Kidney (tissue), 14 donors: Measurements from ENCODE around the gene ZC3H12D. TPM values are rescaled to one million over a fixed set of nuclear protein-coding genes. Genes with fewer than 3 reads are reported as not detected.

Source experiments
- DNase-seq, 5 donors: peaks; one replicate each; pipeline ENCODE4 v3.0.0-alpha.2; 2013 to 2020
- FAIRE-seq: peaks from 2 replicates; lab custom pipeline; 2012; peaks lifted over from hg19 to GRCh38; lab: Jason Lieb, UNC
- H3K27ac ChIP-seq, 2 donors: one replicate each; pipeline ENCODE4 v1.7.0; 2013; ENCODE audit warnings: low read depth in 2 of 2, low read length in 2 of 2, inconsistent platforms in 1 of 2
- H3K27me3 ChIP-seq: one replicate; pipeline ENCODE4 v1.7.1; 2013; ENCODE audit warnings: low read length, inconsistent platforms; ENCODE audit not compliant: control insufficient read depth, insufficient read depth
- H3K36me3 ChIP-seq, 3 donors: one replicate each; pipeline versions ENCODE4 v1.7.0 to v1.7.1; 2013; ENCODE audit warnings: low read length in 3 of 3, control low read depth in 1 of 3, inconsistent platforms in 1 of 3; ENCODE audit not compliant: insufficient read depth in 3 of 3, control insufficient read depth in 2 of 3
- H3K4me1 ChIP-seq, 3 donors: one replicate each; pipeline versions ENCODE4 v1.7.0 to v1.7.1; 2013; ENCODE audit warnings: low read length in 3 of 3, inconsistent platforms in 1 of 3, low read depth in 1 of 3; ENCODE audit not compliant: control insufficient read depth in 2 of 3, insufficient read depth in 2 of 3
- H3K4me3 ChIP-seq, 3 donors: one replicate each; pipeline versions ENCODE4 v1.7.0 to v1.8.1; 2013; ENCODE audit warnings: low read length in 3 of 3, control low read depth in 1 of 3, inconsistent platforms in 1 of 3
- H3K9ac ChIP-seq, 3 donors: one replicate each; pipeline versions ENCODE4 v1.7.0 to v1.7.1; 2013; ENCODE audit warnings: low read length in 3 of 3, control low read depth in 1 of 3, inconsistent platforms in 1 of 3
- H3K9me3 ChIP-seq, 3 donors: one replicate each; pipeline versions ENCODE4 v1.7.0 to v1.7.1; 2013; ENCODE audit warnings: low read length in 3 of 3, control low read depth in 1 of 3, inconsistent platforms in 1 of 3; ENCODE audit not compliant: control insufficient read depth in 2 of 3, insufficient read depth in 1 of 3
- CTCF ChIP-seq: IDR thresholded peaks from 3 replicates; pipeline ENCODE4 v1.5.1; 2012; ENCODE audit warnings: mild to moderate bottlenecking, moderate library complexity, borderline replicate concordance; ENCODE audit not compliant: insufficient read depth; ENCODE audit errors: extremely low read depth
- intact Hi-C: fragments of 100-400 bp; cut with DNase I; formaldehyde crosslinking; loops from one replicate; pipeline ENCODE4 v1.11.1; 2022
- polyA plus RNA-seq: library from polyadenylated mRNA; stranded (reverse); fragments of 350-450 nt; fragmentation: Illumina TruSeq; extraction: RNeasy Lipid Tissue Mini Kit (QIAGEN cat#74804); gene quantifications from one replicate; pipeline ENCODE4 v1.2.3, GENCODE V29; 2014; ENCODE audit warnings: low read depth, low replicate concordance; ENCODE audit not compliant: insufficient read depth
- total RNA-seq: library from RNA; stranded (reverse); fragmentation: NEBNext Ultra II Directional; extraction: Animal tissue kit (Norgen Biotek cat#: 25700); gene quantifications from one replicate; pipeline ENCODE4 v1.2.1, GENCODE V29; 2021
- donor health status: control.
- donor health status: control.
- donor health status: control.
- donor health status: control.
- donor health status: control.
- donor health status: DM: yes; HTN: yes; CAD: no.
- donor health status: Normal renal cell carcinoma (clear cell type).

ZC3H12D gene
- total and polyA plus RNA-seq, 2 donors from 2014 or later = 0.82 to 3.7 TPM

- Histone ChIP-seq H3K9me3 (no peaks in the 10 kb centered on the region), H3K4me1 (peaks cover 0 to 29% (median 26%) of the 10 kb centered on the region in 3 donors), H3K36me3 (no peaks in the 10 kb centered on the region), H3K27me3 (no peaks in the 10 kb centered on the region), H3K27ac (peak overlapping the region; percentile 29 to 68), H3K4me3 (peak overlapping the region in 1 of 3 donors; percentile 35), H3K9ac (peak overlapping the region in 1 of 3 donors; percentile 26)
- intact Hi-C loops = no loop called here
- FAIRE-seq (peak; percentile 90), DNase-seq (peak in 4 of 5 donors; percentile 53 to 98 (median 75))
- TF ChIP-seq CTCF = no peak
Observed at GRCh38 chr6:149454346-149454848, 30.4 kb downstream of the ZC3H12D start.

- H3K36me3 ChIP-seq = no peaks in the 10 kb centered on the region
- peak overlapping the region in 1 of 2 donors; percentile 68 for H3K27ac ChIP-seq
- no peaks in the 10 kb centered on the region for H3K27me3 ChIP-seq
- DNase-seq = no peak
- peak overlapping the region in 1 of 3 donors; percentile 35 for H3K4me3 ChIP-seq
- no peaks in the 10 kb centered on the region for H3K9me3 ChIP-seq
- H3K4me1 ChIP-seq = peaks cover 0 to 29% (median 26%) of the 10 kb centered on the region in 3 donors
- intact Hi-C loops = no loop called here
- no peak for TF ChIP-seq CTCF
- H3K9ac ChIP-seq = peak overlapping the region in 1 of 3 donors; percentile 26
- FAIRE-seq = no peak
Observed at GRCh38 chr6:149453597-149454345, 31.0 kb downstream of the ZC3H12D start.

- Histone ChIP-seq H3K4me1 (peaks cover 0 to 29% (median 26%) of the 10 kb centered on the region in 3 donors), H3K36me3 (no peaks in the 10 kb centered on the region), H3K27me3 (no peaks in the 10 kb centered on the region), H3K4me3 (no peak overlapping the region), H3K9ac (no peak overlapping the region), H3K9me3 (no peaks in the 10 kb centered on the region), H3K27ac (no peak overlapping the region)
- intact Hi-C loops = no loop called here
- no peak for FAIRE-seq
- no peak for DNase-seq
- TF ChIP-seq CTCF = no peak
Observed at GRCh38 chr6:149452037-149452939, 32.5 kb downstream of the ZC3H12D start.
